Activated T-cell treated with anti-CD3 and anti-CD28 coated beads for 1 hour (primary cell): ENCODE data around the gene PRRT4.

Experiments used
- DNase-seq: peaks from one replicate; pipeline ENCODE4 v3.0.0-alpha.2; 2020; ENCODE audit warnings: low read depth

Gene PRRT4

GRCh38 chr7:128344431-128344774, 17.1 kb downstream of the PRRT4 start:
- no peak for DNase-seq

- peak; percentile 72 for DNase-seq
Measured at GRCh38 chr7:128343554-128344430, 17.7 kb downstream of the PRRT4 start, which contains the start of gene RBM28. Gene RBM28 (minus strand): TSS chr7:128343908. CDS start chr7:128343793, 115 bp downstream.

GRCh38 chr7:128341733-128342132, 19.8 kb downstream of the PRRT4 start:
- DNase-seq = no peak

GRCh38 chr7:128335730-128336129, 25.8 kb downstream of the PRRT4 start:
- no peak for DNase-seq

- no peak for DNase-seq
Measured at GRCh38 chr7:128324368-128324680, 37.2 kb downstream of the PRRT4 start.

GRCh38 chr7:128323459-128324367, 37.8 kb downstream of the PRRT4 start:
- DNase-seq = no peak

- no peak for DNase-seq
Measured at GRCh38 chr7:128323040-128323439, 38.5 kb downstream of the PRRT4 start.

- DNase-seq = no peak
Measured at GRCh38 chr7:128322040-128322643, 39.3 kb downstream of the PRRT4 start.

- DNase-seq = no peak
Measured at GRCh38 chr7:128321044-128321422, 40.5 kb downstream of the PRRT4 start.

GRCh38 chr7:128318691-128319090, 42.8 kb downstream of the PRRT4 start:
- DNase-seq = no peak

- DNase-seq = no peak
Measured at GRCh38 chr7:128311013-128311412, 50.5 kb downstream of the PRRT4 start.

GRCh38 chr7:128310499-128310898, 51.0 kb downstream of the PRRT4 start:
- no peak for DNase-seq

GRCh38 chr7:128309976-128310375, 51.5 kb downstream of the PRRT4 start:
- no peak for DNase-seq

GRCh38 chr7:128309124-128309523, 52.4 kb downstream of the PRRT4 start:
- DNase-seq = no peak

GRCh38 chr7:128307061-128307460, 54.4 kb downstream of the PRRT4 start:
- DNase-seq = no peak

GRCh38 chr7:128304212-128304611, 57.3 kb downstream of the PRRT4 start:
- no peak for DNase-seq

- no peak for DNase-seq
Measured at GRCh38 chr7:128303643-128304042, 57.8 kb downstream of the PRRT4 start.

- DNase-seq = no peak
Measured at GRCh38 chr7:128303133-128303532, 58.4 kb downstream of the PRRT4 start.

- DNase-seq = no peak
Measured at GRCh38 chr7:128302139-128302538, 59.4 kb downstream of the PRRT4 start.
